Umbilical cord (tissue), 2 donors: ENCODE results near the gene WTAP. TPM values are rescaled to one million over a fixed set of nuclear protein-coding genes. Genes with fewer than 3 reads are reported as not detected.
A peak's percentile ranks its signal among the peaks of the same experiment; 100 is the strongest.
"Not testable (repeated sequence)": the region's sequence is repeated elsewhere in the genome, so short reads cannot be mapped to it uniquely, and the experiment has no call there.

ENCODE experiments used
- DNase-seq: peaks from one replicate; pipeline ENCODE4 v3.0.0-alpha.2; 2015; ENCODE audit warnings: low spot score
- total RNA-seq: library from RNA; depleted of rRNA; stranded (reverse); fragments of >200 nt; gene quantifications from one replicate; pipeline ENCODE4 v1.2.3, GENCODE V29; 2014; ENCODE audit warnings: low replicate concordance; ENCODE audit not compliant: insufficient read depth

The WTAP gene
- total RNA-seq: 111 TPM

GRCh38 chr6:159726918-159727716 lies at the start of gene WTAP:
Gene WTAP, plus strand, starts transcription at chr6:159727506. Its CDS starts 8,760 bp downstream, at chr6:159736266.
- peak; percentile 96 for DNase-seq

DNA sequence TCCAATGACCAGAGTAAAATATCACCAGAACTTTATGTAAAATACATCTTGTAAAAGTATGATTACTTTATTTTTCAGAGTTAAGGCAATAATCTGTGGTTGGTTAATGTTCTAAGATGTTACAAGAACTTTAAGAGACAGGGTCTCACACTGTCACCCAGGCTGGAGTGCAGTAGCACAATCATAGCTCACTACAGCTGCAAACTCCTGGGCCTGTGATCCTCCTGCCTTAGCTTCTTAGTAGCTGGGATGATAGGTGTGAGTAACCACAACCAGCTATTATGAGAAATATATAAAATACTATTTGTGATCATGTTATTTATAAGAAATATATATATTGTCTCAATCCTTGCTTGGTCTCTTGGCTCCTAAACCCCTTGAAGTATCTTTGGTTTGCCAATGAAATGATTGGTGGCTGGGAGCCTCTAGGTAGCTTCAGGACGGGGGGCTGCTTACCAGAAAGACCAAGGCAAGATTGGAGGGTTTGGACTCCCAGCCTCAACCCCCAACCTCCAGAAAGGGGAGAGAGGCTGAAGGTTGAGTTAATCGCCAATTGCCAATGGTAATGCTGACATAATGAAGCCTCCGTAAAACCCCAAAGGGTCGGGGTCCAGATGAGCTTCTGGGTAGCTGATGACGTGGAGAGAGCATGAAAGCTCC lies 49.7 kb upstream of the WTAP start:
- no peak for DNase-seq

DNA sequence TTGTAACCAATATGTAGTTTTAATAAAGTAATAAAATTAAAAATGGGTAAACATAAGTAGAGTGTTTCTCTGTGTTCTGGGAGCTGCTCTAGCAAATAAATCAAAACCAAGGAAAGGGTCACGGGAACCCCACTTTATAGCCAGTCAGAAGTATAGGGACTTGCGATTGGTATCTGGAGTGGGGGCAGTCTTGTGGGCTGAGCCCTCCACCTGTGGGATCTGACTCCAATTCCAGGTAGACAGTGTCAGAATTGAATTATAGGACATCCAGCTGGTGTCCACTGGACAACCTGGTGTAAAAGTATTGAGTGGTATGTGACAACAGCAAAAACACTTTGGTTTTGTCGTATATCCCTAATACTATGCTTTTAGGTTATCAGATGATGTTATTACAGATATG lies 48.7 kb upstream of the WTAP start:
- DNase-seq: no peak

- peak; percentile 85 for DNase-seq
Observed at GRCh38 chr6:159679091-159680077, 47.9 kb upstream of the WTAP start.

DNA sequence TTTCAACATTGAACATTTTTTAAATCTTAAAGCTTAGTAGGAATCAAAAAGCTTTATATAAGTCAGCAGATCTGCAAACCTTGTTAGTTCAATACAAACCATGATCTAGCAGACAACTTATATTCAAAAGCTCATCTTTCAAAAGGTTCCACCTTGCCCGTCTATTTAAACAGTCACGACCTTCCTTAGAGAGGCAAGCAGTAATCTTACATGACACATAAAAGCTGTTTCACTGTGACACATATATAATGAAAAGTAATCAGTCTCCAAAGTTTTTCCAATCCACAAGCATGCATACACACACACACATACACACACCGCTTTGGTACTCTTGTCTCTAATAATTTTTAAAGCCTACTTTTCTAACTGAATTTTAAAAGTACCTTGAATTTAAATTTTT lies 47.2 kb upstream of the WTAP start:
- no peak for DNase-seq

DNA sequence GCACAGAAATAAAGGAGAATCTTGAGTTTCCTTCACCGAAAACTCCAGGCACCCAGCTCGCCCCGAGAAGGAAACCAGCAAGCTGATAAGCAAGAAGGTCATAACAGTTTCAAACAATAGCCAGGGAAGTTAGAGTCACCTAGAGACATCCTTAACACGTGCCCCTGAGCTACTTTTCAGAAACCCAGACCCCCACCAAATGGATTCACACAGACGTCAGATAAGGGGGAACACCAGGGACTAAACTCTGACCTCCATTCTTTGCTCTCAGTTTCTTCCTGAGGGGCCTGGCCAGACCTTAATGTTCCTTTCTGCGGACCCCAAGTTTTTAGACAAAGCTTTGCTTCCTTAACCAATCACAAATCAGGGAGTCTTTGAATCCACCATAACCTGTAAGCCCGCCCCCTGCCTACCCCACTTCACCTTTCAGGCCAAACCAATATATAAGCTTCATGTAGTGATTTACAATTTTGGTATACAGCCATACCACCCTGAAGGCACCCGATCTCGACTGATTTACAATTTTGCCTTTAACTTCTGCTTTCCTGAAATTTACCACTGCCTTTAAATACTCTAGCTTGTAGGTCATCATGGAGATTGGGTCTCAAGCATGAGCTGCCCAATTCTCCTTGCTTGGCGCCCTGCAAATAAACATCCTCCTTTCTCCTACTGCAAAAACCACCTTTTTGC lies 46.0 kb upstream of the WTAP start:
- DNase-seq: no peak

- DNase-seq: no peak
Observed at GRCh38 chr6:159682295-159682694, 45.0 kb upstream of the WTAP start.

GRCh38 chr6:159682810-159683209 lies 44.5 kb upstream of the WTAP start:
- no peak for DNase-seq

DNA sequence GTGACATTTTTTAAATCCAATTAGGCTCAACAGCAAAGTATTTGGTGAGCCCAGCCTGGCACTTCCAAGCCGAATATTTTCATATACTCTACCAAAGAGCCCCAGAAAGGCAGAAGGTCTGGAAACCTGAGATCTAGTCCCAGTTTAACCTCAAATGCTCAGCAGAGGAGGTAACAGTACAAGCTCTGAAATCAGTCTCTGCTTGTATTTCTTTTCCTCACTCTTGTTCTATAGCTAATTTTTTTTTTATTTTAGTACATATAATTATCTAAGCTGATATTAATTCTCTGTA lies 43.3 kb upstream of the WTAP start:
- no peak for DNase-seq

GRCh38 chr6:159686040-159686439 lies 41.3 kb upstream of the WTAP start:
- DNase-seq: no peak

- DNase-seq: no peak
Observed at GRCh38 chr6:159686703-159687102, 40.6 kb upstream of the WTAP start.

GRCh38 chr6:159687341-159687740 lies 40.0 kb upstream of the WTAP start:
- DNase-seq: no peak

- no peak for DNase-seq
Observed at GRCh38 chr6:159688266-159688905, 38.9 kb upstream of the WTAP start.

GRCh38 chr6:159689001-159689400 lies 38.3 kb upstream of the WTAP start:
- DNase-seq: no peak

DNA sequence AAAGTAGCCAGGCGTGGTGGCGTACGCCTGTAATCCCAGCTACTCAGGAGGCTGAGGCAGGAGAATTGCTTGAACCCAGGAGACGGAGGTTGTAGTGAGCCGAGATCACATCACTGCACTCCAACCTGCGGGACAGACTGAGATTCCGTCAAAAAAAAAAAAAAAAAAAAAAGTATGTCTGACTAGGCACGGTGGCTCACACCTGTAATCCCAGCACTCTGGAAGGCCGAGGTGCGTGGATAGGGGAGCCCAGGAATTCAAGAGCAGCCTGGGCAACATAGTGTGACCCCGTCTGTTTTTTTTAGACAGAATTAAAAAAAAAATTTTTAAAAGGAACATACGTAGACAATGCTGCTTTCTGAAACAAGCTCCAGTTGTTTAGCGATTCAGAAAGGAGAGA lies 37.2 kb upstream of the WTAP start:
- not testable (repeated sequence) for DNase-seq

DNA sequence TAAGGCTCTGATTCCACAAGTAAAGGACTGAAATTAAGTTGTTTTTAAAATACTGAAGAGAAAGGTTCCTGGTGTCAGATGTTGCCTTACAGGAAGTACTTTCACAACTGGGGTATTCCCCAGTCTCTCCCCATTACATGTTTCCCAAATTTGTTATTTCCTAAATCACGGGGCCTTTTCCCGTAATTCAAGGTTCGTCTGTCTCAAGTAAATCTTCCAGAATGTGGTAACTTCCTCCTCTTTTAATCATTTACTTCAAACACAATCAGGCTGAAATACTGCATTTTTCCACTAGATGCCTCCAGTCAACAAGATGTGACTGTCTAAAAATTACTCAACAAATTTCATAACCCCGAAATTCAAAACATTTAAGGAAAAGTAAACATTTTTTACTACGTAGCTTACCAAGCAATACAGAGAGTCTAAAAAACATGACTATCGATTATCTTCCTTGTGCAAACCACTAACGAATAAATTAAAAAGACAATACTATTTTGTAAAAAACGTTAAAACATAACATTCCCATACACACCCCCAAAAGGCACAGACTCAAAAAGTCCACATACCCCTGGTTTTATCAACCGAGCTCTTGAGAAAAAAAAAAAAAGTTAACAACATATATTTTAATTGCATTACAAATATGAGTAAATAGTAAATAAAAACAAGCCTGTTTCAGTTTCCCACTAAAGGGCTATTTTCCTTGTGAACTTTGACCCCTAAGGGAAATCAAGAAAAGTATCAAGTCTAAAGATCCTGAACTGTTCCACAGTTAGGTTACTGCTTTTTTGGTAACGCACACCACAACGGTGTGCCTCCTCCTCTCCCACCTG lies 36.0 kb upstream of the WTAP start:
- DNase-seq: peak; percentile 86

DNA sequence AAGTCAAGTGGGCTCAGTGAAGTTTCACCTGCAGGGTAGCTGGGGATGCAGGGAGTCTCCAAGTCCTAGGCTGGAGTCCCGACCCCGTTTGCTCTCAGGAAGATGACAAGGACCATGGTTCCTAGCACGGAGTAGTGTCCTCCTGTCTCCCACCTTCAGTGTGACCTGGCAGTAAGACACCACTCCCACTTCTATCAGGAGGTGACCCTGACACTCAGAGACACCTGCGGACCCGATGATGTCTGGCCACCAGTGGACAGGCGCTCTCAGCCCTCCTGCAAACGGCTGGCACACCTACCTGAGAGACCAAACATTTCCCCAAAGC lies 35.4 kb upstream of the WTAP start:
- DNase-seq: no peak

DNA sequence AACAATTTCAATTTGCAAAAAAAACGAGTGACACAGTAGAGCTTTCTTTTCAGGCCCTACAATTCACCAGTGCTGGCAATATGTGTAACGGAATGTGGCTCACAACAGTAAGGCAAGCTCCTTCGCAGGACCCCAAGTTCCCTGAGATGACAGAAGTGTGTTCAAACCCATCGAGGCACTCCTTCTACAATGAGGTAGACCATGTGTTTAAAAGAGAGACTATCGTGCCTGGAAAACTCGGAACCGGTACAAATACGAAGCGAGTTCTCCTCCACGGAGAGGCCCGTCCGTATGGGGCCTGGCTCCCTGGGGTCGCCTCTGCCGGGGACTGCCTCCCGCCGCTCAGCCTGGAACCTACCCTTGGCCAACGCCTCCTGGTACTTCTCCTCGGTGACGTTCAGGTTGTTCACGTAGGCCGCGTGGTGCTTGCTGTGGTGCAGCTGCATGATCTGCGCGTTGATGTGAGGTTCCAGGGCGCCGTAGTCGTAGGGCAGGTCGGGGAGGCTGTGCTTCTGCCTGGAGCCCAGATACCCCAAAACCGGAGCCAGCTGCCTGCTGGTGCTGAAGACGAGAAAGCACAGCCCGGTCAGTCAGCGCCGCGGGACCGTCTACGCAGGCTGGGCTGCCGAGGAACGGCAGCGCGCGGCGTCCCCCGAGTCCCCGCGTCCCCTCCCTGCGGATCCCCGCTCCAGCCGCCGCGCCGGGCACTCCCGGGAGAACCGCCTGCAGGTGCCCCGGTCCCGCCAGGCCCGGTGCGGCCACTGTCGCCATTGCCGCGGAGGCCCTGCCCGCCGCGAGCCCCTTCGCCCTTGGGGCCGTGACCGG lies 34.8 kb upstream of the WTAP start:
- DNase-seq: peak; percentile 49

DNA sequence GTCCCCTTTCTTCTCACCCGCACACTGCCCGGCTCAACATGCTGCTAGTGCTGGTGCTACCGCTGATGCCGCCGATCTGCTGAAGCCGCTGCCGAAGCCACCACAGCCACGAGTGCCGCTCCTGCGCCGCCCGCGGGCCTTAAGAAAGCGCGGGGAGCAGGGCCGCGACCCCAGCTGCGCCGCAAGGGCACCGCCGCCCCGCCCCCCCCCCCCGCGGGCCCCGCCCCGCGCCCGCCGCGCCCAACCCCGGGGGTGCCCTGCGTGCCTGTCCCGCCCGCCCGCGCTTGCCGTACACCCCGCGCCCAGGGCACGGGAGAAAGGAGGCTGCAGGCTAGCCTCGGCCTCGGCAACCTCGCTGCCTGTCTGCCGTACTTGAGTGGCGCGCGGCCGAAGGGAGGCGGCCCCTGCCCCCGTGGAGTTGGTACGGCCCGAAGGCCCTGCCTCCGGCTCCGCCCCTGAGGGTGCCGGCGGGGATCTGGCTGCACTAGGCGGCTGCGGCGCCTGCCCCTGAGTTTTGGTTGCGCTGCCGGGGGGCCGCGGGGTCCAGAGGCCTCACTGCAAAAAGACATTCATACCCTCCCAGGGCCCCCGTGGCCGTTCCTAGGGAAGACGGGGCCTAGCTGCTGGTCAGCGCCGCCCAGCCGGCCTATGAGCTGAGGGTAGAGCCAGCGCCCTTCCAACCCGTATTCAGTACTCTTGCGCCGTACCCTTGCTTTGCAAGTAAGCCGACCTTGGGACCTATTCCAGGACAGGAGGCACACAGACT lies 34.0 kb upstream of the WTAP start, which contains the start of gene SOD2:
SOD2 (minus strand) TSS at position 114 of the 766 bp plus-strand sequence; CDS start at position 40, 74 bp downstream.
- peak; percentile 92 for DNase-seq
